Stimulated activated effector memory CD8-positive, alpha-beta T cell treated with anti-CD3 and anti-CD28 coated beads, Interleukin-12 subunit alpha, Interleukin-12 subunit beta, amount 100 ng/mL, for 72 hours (primary cell): Measurements from ENCODE around the gene RTF2.

Source experiments
- ATAC-seq: fragments of 150-1000 bp; cut with Tn5 transposase; 2 replicates; pipeline ENCODE4 v1.10.0; 2021
- DNase-seq, 2 donors: peaks; one replicate each; pipeline ENCODE4 v3.0.0; 2021 to 2022; ENCODE audit warnings: low spot score in 2 of 2
- H3K27ac Mint-ChIP-seq: one replicate; pipeline ENCODE4 v1.8.0; 2022; ENCODE audit warnings: mild to moderate bottlenecking, mixed read lengths
- H3K36me3 Mint-ChIP-seq: one replicate; pipeline ENCODE4 v1.8.0; 2022; ENCODE audit warnings: mild to moderate bottlenecking, mixed read lengths
- H3K4me1 Mint-ChIP-seq: one replicate; pipeline ENCODE4 v1.8.0; 2022; ENCODE audit warnings: mixed read lengths
- H3K4me3 Mint-ChIP-seq: one replicate; pipeline ENCODE4 v1.8.0; 2022; ENCODE audit warnings: mild to moderate bottlenecking, mixed read lengths
- H3K9me3 Mint-ChIP-seq: one replicate; pipeline ENCODE4 v1.8.0; 2022; ENCODE audit warnings: mixed read lengths

Gene RTF2

GRCh38 chr20:56430461-56430860, 38.0 kb upstream of the RTF2 start:
- DNase-seq (no peak), ATAC-seq (no peak)
- Mint-ChIP-seq H3K9me3 (no peaks in the 10 kb centered on the region), H3K36me3 (peaks cover 15% of the 10 kb centered on the region), H3K4me1 (peaks cover 66% of the 10 kb centered on the region), H3K27ac (peak overlapping the region; percentile 90), H3K4me3 (peak overlapping the region; percentile 54)

GRCh38 chr20:56430957-56431356, 37.5 kb upstream of the RTF2 start:
- Mint-ChIP-seq H3K36me3 (peaks cover 11% of the 10 kb centered on the region), H3K4me1 (peaks cover 64% of the 10 kb centered on the region), H3K9me3 (no peaks in the 10 kb centered on the region), H3K27ac (no peak overlapping the region), H3K4me3 (no peak overlapping the region)
- ATAC-seq, result no peak
- DNase-seq, result no peak

GRCh38 chr20:56431471-56431870, 37.0 kb upstream of the RTF2 start:
- no peaks in the 10 kb centered on the region for H3K9me3 Mint-ChIP-seq
- H3K27ac Mint-ChIP-seq, result no peak overlapping the region
- no peak overlapping the region for H3K4me3 Mint-ChIP-seq
- DNase-seq, result no peak
- peaks cover 59% of the 10 kb centered on the region for H3K4me1 Mint-ChIP-seq
- peaks cover 9% of the 10 kb centered on the region for H3K36me3 Mint-ChIP-seq
- no peak for ATAC-seq

GRCh38 chr20:56433221-56433879, 35.1 kb upstream of the RTF2 start:
- H3K27ac Mint-ChIP-seq, result peak overlapping the region; percentile 91
- peak overlapping the region; percentile 41 for H3K4me3 Mint-ChIP-seq
- no peaks in the 10 kb centered on the region for H3K9me3 Mint-ChIP-seq

GRCh38 chr20:56433880-56434255, 34.6 kb upstream of the RTF2 start:
- DNase-seq (no peak), ATAC-seq (peak; percentile 88)
- Mint-ChIP-seq H3K36me3 (peaks cover 16% of the 10 kb centered on the region), H3K4me1 (peaks cover 63% of the 10 kb centered on the region), H3K4me3 (peak overlapping the region; percentile 41), H3K27ac (peak overlapping the region; percentile 91), H3K9me3 (no peaks in the 10 kb centered on the region)

More at GRCh38 chr20:56433221-56433879, 35.1 kb upstream of the RTF2 start:
- ATAC-seq, result peak; percentile 54
- Mint-ChIP-seq H3K4me1 (peaks cover 63% of the 10 kb centered on the region), H3K36me3 (peaks cover 16% of the 10 kb centered on the region)
- no peak for DNase-seq

- peaks cover 17% of the 10 kb centered on the region for H3K36me3 Mint-ChIP-seq
- peaks cover 68% of the 10 kb centered on the region for H3K4me1 Mint-ChIP-seq
- H3K4me3 Mint-ChIP-seq, result no peak overlapping the region
- no peak for DNase-seq
- H3K9me3 Mint-ChIP-seq, result no peaks in the 10 kb centered on the region
- peak overlapping the region; percentile 52 for H3K27ac Mint-ChIP-seq
- ATAC-seq, result no peak
These were observed 31.0 kb upstream of the RTF2 start for GRCh38 chr20:56437196-56437960.

GRCh38 chr20:56438284-56438683, 30.1 kb upstream of the RTF2 start:
- H3K27ac Mint-ChIP-seq, result peak overlapping the region; percentile 52
- H3K9me3 Mint-ChIP-seq, result no peaks in the 10 kb centered on the region
- H3K36me3 Mint-ChIP-seq, result peaks cover 12% of the 10 kb centered on the region
- DNase-seq (no peak), ATAC-seq (no peak)
- peak overlapping the region; percentile 21 for H3K4me3 Mint-ChIP-seq
- H3K4me1 Mint-ChIP-seq, result peaks cover 68% of the 10 kb centered on the region

GRCh38 chr20:56439771-56440291, 28.6 kb upstream of the RTF2 start:
- H3K36me3 Mint-ChIP-seq, result peaks cover 22% of the 10 kb centered on the region
- peak; percentile 59 for ATAC-seq
- no peaks in the 10 kb centered on the region for H3K9me3 Mint-ChIP-seq
- H3K27ac Mint-ChIP-seq, result peak overlapping the region; percentile 87
- H3K4me3 Mint-ChIP-seq, result peak overlapping the region; percentile 51
- no peak for DNase-seq
- H3K4me1 Mint-ChIP-seq, result peaks cover 59% of the 10 kb centered on the region

GRCh38 chr20:56440346-56441007, 27.9 kb upstream of the RTF2 start:
- H3K36me3 Mint-ChIP-seq, result peaks cover 28% of the 10 kb centered on the region
- H3K9me3 Mint-ChIP-seq, result no peaks in the 10 kb centered on the region
- DNase-seq (peak; percentile 32 to 75), ATAC-seq (peak; percentile 75)
- peaks cover 64% of the 10 kb centered on the region for H3K4me1 Mint-ChIP-seq
- H3K4me3 Mint-ChIP-seq, result peak overlapping the region; percentile 51
- peak overlapping the region; percentile 87 for H3K27ac Mint-ChIP-seq

GRCh38 chr20:56442389-56443365, 25.8 kb upstream of the RTF2 start:
- Mint-ChIP-seq H3K4me1 (peaks cover 54% of the 10 kb centered on the region), H3K4me3 (peak overlapping the region; percentile 21), H3K27ac (peak overlapping the region; percentile 83), H3K36me3 (peaks cover 43% of the 10 kb centered on the region), H3K9me3 (no peaks in the 10 kb centered on the region)
- ATAC-seq (no peak), DNase-seq (no peak)

GRCh38 chr20:56443654-56444540, 24.5 kb upstream of the RTF2 start:
- peaks cover 42% of the 10 kb centered on the region for H3K4me1 Mint-ChIP-seq
- DNase-seq, result no peak
- no peak overlapping the region for H3K4me3 Mint-ChIP-seq
- no peak for ATAC-seq
- no peaks in the 10 kb centered on the region for H3K9me3 Mint-ChIP-seq
- peak overlapping the region; percentile 72 for H3K27ac Mint-ChIP-seq
- H3K36me3 Mint-ChIP-seq, result peaks cover 45% of the 10 kb centered on the region

- ATAC-seq (no peak), DNase-seq (no peak)
- peak overlapping the region; percentile 69 for H3K27ac Mint-ChIP-seq
- no peaks in the 10 kb centered on the region for H3K9me3 Mint-ChIP-seq
- peaks cover 45% of the 10 kb centered on the region for H3K36me3 Mint-ChIP-seq
- H3K4me3 Mint-ChIP-seq, result no peak overlapping the region
- peaks cover 31% of the 10 kb centered on the region for H3K4me1 Mint-ChIP-seq
These were observed 23.3 kb upstream of the RTF2 start for GRCh38 chr20:56445130-56445529.

- Mint-ChIP-seq H3K9me3 (no peaks in the 10 kb centered on the region), H3K27ac (peak overlapping the region; percentile 69), H3K36me3 (peaks cover 45% of the 10 kb centered on the region), H3K4me1 (peaks cover 27% of the 10 kb centered on the region), H3K4me3 (no peak overlapping the region)
- no peak for DNase-seq
- ATAC-seq, result no peak
These were observed 22.9 kb upstream of the RTF2 start for GRCh38 chr20:56445540-56445939.

- no peaks in the 10 kb centered on the region for H3K9me3 Mint-ChIP-seq
- H3K4me3 Mint-ChIP-seq, result no peak overlapping the region
- ATAC-seq (no peak), DNase-seq (no peak)
- peak overlapping the region; percentile 26 for H3K27ac Mint-ChIP-seq
- H3K4me1 Mint-ChIP-seq, result peaks cover 17% of the 10 kb centered on the region
- peaks cover 62% of the 10 kb centered on the region for H3K36me3 Mint-ChIP-seq
These were observed 21.2 kb upstream of the RTF2 start for GRCh38 chr20:56447227-56447626.
